Measurements from ENCODE around the gene GRID2IP. TPM values are rescaled to one million over a fixed set of nuclear protein-coding genes. Genes with fewer than 3 reads are reported as not detected.

The GRID2IP gene
- total RNA-seq, 2 experiments from 2014 or later = 0.36 to 0.39 TPM

DNA sequence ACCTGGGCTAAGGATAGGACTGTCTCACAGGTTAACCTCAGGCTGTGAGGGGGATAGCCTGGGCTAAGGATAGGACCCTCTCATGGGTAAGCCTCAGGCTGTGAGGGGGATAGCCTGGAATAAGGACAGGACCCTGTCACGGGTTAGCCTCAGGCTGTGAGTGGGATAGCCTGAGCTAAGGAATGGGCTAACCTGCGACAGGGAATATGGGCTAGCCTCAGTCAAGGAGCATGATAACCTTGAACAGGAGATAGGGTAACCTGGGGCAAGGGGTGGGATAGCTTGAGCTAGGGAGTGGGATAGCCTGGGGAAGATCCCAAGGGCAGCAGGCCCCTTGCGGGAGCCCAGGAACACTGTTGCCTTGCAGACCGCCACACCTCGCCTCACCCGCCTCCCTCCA is 42.7 kb downstream of the GRID2IP start:
- ChIA-PET POLR2A (no interaction called here), CTCF (no interaction called here)
- no peak overlapping the region for H3K27ac ChIP-seq (ENCODE audit: low read depth in 1 of 2, low read length in 2 of 2)
- peaks cover 9% of the 10 kb centered on the region for H3K4me1 Mint-ChIP-seq (ENCODE audit: low read depth)
- H3K9me3 Mint-ChIP-seq = no peaks in the 10 kb centered on the region
- H3K4me1 ChIP-seq (ENCODE audit: insufficient read depth, low read length) = peaks cover 8% of the 10 kb centered on the region
- no peaks in the 10 kb centered on the region for H3K36me3 Mint-ChIP-seq (ENCODE audit: low read depth)
- H3K4me3 ChIP-seq (ENCODE audit: low read length) = no peak overlapping the region
- intact Hi-C loops (cut with DNase I, micrococcal nuclease) = loop anchor here in 1 of 2 experiments (5.0 kb wide), 1 partner anchor 236 kb away; the partner anchor contains the start of gene CYTH3
- no peaks in the 10 kb centered on the region for H3K9me3 ChIP-seq (ENCODE audit: control insufficient read depth in 1 of 2, insufficient read depth in 1 of 2, low read length in 2 of 2)
- H3K27me3 ChIP-seq (ENCODE audit: control insufficient read depth in 1 of 2, insufficient read depth in 2 of 2, low read length in 2 of 2) = no peaks in the 10 kb centered on the region
- H3K27ac Mint-ChIP-seq = no peak overlapping the region
- ATAC-seq (ENCODE audit: poor library complexity) (no peak), DNase-seq (no peak)
- H3K36me3 ChIP-seq (ENCODE audit: insufficient read depth, low read length) = no peaks in the 10 kb centered on the region
- no peak overlapping the region for H3K4me3 Mint-ChIP-seq
- no peaks in the 10 kb centered on the region for H3K27me3 Mint-ChIP-seq
- TF ChIP-seq, protein P1, sequence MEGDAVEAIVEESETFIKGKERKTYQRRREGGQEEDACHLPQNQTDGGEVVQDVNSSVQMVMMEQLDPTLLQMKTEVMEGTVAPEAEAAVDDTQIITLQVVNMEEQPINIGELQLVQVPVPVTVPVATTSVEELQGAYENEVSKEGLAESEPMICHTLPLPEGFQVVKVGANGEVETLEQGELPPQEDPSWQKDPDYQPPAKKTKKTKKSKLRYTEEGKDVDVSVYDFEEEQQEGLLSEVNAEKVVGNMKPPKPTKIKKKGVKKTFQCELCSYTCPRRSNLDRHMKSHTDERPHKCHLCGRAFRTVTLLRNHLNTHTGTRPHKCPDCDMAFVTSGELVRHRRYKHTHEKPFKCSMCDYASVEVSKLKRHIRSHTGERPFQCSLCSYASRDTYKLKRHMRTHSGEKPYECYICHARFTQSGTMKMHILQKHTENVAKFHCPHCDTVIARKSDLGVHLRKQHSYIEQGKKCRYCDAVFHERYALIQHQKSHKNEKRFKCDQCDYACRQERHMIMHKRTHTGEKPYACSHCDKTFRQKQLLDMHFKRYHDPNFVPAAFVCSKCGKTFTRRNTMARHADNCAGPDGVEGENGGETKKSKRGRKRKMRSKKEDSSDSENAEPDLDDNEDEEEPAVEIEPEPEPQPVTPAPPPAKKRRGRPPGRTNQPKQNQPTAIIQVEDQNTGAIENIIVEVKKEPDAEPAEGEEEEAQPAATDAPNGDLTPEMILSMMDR (IDR thresholded peaks at IDR 0.05) = no peak

DNA sequence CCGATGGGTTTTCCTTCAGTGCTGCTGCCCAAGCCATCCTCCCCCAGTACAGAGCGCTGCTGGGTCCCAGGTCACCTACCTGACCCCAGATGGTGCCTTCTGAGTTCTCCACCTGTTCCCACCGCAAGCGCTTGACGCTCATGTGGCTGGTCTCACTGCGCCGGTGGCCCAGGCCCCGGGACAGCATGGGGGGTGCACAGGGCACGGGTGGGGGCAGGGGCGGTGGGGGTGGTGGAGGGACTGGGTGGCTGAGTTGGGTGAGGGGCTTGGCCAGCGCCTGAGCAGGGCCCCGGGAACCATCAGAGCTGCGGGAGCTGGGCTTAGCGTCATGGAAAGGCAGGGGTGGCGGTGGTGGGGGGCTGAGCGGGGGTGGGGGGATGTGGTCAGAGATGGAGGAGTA is 43.4 kb downstream of the GRID2IP start:
- Histone ChIP-seq H3K27me3 (ENCODE audit: control insufficient read depth in 1 of 2, insufficient read depth in 2 of 2, low read length in 2 of 2) (no peaks in the 10 kb centered on the region), H3K9me3 (ENCODE audit: control insufficient read depth in 1 of 2, insufficient read depth in 1 of 2, low read length in 2 of 2) (no peaks in the 10 kb centered on the region), H3K4me3 (ENCODE audit: low read length) (no peak overlapping the region), H3K4me1 (ENCODE audit: insufficient read depth, low read length) (peaks cover 12% of the 10 kb centered on the region), H3K27ac (ENCODE audit: low read depth in 1 of 2, low read length in 2 of 2) (no peak overlapping the region), H3K36me3 (ENCODE audit: insufficient read depth, low read length) (no peaks in the 10 kb centered on the region)
- TF ChIP-seq, protein P1 (IDR thresholded peaks at IDR 0.05) = no peak
- H3K27me3 Mint-ChIP-seq = no peaks in the 10 kb centered on the region
- H3K9me3 Mint-ChIP-seq = no peaks in the 10 kb centered on the region
- CTCF ChIA-PET = no interaction called here
- ATAC-seq (ENCODE audit: poor library complexity) (no peak), DNase-seq (no peak)
- no peaks in the 10 kb centered on the region for H3K36me3 Mint-ChIP-seq (ENCODE audit: low read depth)
- intact Hi-C loops (cut with DNase I, micrococcal nuclease) = loop anchor here in 1 of 2 experiments (5.0 kb wide), 1 partner anchor 236 kb away; the partner anchor contains the start of gene CYTH3
- POLR2A ChIA-PET = no interaction called here
- H3K4me3 Mint-ChIP-seq = no peak overlapping the region
- no peak overlapping the region for H3K27ac Mint-ChIP-seq
- peaks cover 9% of the 10 kb centered on the region for H3K4me1 Mint-ChIP-seq (ENCODE audit: low read depth)

DNA sequence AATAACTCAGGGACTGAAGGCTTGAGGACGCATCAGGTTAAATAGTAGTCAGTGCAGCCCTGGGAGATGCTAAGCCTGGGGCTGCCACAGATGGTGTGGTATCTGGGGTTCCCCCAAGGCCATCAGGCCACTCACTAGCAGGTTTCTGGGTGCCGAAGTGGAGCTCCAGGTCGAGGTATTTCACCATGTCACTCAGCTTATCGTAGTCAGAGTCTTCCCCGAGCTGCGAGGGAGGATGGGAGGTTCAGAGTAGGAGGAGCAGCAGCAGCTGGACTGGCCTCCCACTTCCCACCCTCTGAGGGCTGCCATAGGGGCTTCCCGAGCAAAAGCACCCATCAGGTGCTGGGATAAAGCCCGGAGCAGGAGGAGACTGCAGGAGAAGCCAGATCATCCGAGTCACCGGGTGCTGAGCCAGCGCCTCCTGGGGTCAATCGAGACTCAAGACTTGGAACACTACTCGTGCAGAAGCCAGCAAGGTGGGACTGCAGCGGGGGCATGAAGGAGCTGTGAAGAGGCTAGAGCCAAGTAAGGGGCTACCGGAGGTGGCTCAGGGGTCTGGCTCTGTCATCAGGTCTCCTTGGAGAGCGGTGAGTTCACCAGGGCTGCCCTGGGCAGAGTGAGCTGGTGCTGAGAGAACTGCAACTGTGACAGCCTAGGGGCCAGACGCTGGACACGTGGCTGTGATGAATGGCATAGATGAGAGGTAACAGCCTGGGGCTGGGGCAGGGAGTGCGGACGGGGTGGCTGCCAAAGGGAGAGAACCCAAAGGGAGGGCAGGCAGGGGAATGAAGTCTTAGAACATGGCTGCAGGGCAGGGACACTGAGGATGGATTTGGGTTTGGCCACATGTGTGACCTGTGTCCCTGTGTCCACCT is 45.3 kb downstream of the GRID2IP start:
- Histone ChIP-seq H3K4me1 (ENCODE audit: insufficient read depth, low read length) (peaks cover 12% of the 10 kb centered on the region), H3K9me3 (ENCODE audit: control insufficient read depth in 1 of 2, insufficient read depth in 1 of 2, low read length in 2 of 2) (no peaks in the 10 kb centered on the region), H3K27me3 (ENCODE audit: control insufficient read depth in 1 of 2, insufficient read depth in 2 of 2, low read length in 2 of 2) (no peaks in the 10 kb centered on the region), H3K27ac (ENCODE audit: low read depth in 1 of 2, low read length in 2 of 2) (no peak overlapping the region), H3K36me3 (ENCODE audit: insufficient read depth, low read length) (no peaks in the 10 kb centered on the region), H3K4me3 (ENCODE audit: low read length) (no peak overlapping the region)
- Mint-ChIP-seq H3K4me1 (ENCODE audit: low read depth) (peaks cover 9% of the 10 kb centered on the region), H3K36me3 (ENCODE audit: low read depth) (no peaks in the 10 kb centered on the region), H3K4me3 (no peak overlapping the region), H3K27ac (no peak overlapping the region), H3K9me3 (no peaks in the 10 kb centered on the region), H3K27me3 (no peaks in the 10 kb centered on the region)
- peak in 1 of 14 experiments; percentile 29 for DNase-seq
- POLR2A ChIA-PET = no interaction called here
- intact Hi-C loops (cut with DNase I, micrococcal nuclease) = loop anchor here in 1 of 2 experiments (5.0 kb wide), 1 partner anchor 234 kb away; the partner anchor contains the start of gene CYTH3
- CTCF ChIA-PET = no interaction called here
- TF ChIP-seq, protein P1 (IDR thresholded peaks at IDR 0.05) = no peak
- ATAC-seq (ENCODE audit: poor library complexity) = no peak

All from CD4-positive, alpha-beta T cell (primary cell).